22Rv1 (cell line): Measurements from ENCODE around the gene PCED1B.
"Not testable (repeated sequence)": the region's sequence is repeated elsewhere in the genome, so short reads cannot be mapped to it uniquely, and the experiment has no call there.

ENCODE experiments used
- H3K27ac ChIP-seq: fragments of 450-650 bp; 2 replicates; pipeline ENCODE4 v1.5.1; 2017
- CTCF ChIP-seq: fragments of 450-650 bp; IDR thresholded peaks from 2 replicates; pipeline ENCODE4 v1.5.1; 2017; ENCODE audit warnings: mild to moderate bottlenecking
- ZFX ChIP-seq: fragments of 450-650 bp; IDR thresholded peaks from 2 replicates; pipeline ENCODE4 v1.6.1; 2017; ENCODE audit warnings: antibody characterized with exemption, borderline replicate concordance

Gene PCED1B

DNA sequence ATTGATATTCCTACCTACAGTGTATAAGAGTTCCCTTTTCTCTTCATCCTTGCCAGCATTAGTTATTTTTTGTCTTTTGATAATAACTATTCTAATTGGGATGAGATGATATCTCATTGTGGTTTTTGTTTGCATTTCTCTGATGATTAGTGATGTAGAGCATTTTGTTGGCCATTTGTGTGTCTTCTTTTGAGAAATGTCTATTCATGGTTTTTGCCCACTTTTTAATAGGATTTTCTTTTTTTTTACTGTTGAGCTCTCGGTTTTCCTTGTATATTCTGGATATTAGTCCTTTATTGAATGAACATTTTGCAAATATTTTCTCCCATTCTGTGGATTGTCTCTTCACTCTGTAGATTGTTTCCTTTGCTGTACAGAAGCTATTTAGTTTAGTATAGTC, 79.9 kb downstream of the PCED1B start:
- TF ChIP-seq ZFX, result no peak
- no peak for TF ChIP-seq CTCF

GRCh38 chr12:47160316-47161244, 81.2 kb downstream of the PCED1B start:
- TF ChIP-seq CTCF (no peak), ZFX (no peak)
- no peak overlapping the region for H3K27ac ChIP-seq

More for the DNA sequence above, 79.9 kb downstream of the PCED1B start:
- no peak overlapping the region for H3K27ac ChIP-seq

DNA sequence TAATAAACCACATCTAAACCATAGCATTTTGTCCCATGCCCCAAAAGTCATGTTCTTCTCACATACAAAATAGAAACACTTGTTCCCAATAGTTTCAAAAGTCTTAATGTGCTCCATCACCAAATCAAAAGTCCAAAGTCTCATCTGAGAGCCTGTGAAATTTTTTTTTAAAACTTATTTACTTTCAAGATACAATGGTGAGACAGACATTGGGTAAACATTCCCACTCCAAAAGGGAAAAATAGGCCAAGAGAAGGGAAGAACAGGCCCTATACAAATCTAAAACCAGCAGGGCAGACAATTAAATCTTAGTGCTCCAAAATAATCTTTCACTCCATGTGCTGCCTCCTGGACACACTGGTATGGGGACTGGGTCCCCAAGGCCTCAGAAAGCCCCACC, 84.7 kb downstream of the PCED1B start:
- TF ChIP-seq CTCF (no peak), ZFX (no peak)
- peak overlapping the region; percentile 49 for H3K27ac ChIP-seq

GRCh38 chr12:47164724-47165439, 85.5 kb downstream of the PCED1B start:
- H3K27ac ChIP-seq, result peak overlapping the region; percentile 49
- no peak for TF ChIP-seq ZFX
- TF ChIP-seq CTCF, result no peak

GRCh38 chr12:47165934-47166333, 86.5 kb downstream of the PCED1B start:
- TF ChIP-seq ZFX (no peak), CTCF (no peak)
- H3K27ac ChIP-seq, result no peak overlapping the region

DNA sequence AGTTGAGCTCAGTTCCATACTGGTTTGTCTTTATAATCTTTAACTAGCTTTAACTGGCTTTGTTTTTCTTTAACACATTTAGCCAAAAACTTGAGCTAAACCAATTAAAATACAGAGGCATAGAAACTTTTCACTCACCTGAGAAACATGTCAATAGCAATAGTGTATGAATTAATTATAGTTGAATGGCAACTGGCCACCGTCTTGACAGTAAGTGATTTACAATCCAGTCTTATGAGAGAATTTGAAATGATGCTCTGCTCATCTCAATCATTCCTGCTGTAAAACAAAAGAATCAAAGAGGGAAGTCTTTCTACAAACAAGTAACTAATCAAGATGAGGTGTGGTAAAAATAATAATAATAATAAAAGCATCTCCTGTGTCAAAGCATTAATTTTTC, 86.9 kb downstream of the PCED1B start:
- no peak overlapping the region for H3K27ac ChIP-seq
- no peak for TF ChIP-seq ZFX
- TF ChIP-seq CTCF, result no peak

DNA sequence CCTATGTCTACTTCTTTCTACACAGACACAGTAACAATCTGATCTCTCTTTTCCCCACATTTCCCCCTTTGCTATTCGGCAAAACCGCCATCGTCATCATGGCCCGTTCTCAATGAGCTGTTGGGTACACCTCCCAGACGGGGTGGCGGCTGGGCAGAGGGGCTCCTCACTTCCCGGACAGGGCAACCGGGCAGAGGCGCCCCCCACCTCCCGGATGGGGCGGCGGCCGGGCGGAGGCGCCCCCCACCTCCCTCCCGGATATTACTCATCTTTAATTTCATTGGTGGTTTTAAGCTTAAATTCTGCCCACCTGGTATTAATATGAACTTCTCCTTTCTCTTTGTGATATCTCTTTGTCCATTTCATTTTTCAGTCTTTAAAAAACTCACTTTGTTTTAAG, 90.9 kb downstream of the PCED1B start:
- not testable (repeated sequence) for H3K27ac ChIP-seq
